IPS-18c (cell line): ENCODE results near the gene TRMT61B.

Experiments
- H3K4me3 ChIP-seq: 2 replicates; pipeline ENCODE4 v1.7.0; 2013; ENCODE audit warnings: low read depth, mild to moderate bottlenecking, low read length, moderate library complexity; ENCODE audit not compliant: insufficient read depth
- H3K9me3 ChIP-seq: one replicate; pipeline ENCODE4 v1.6.1; 2013; ENCODE audit warnings: mild to moderate bottlenecking, low read length, moderate library complexity; ENCODE audit not compliant: control insufficient read depth, insufficient read depth

Gene TRMT61B

GRCh38 chr2:28880193-28880592 is 10.1 kb upstream of the TRMT61B start:
- H3K9me3 ChIP-seq: no peaks in the 10 kb centered on the region
- H3K4me3 ChIP-seq: no peak overlapping the region

- Histone ChIP-seq H3K4me3 (no peak overlapping the region), H3K9me3 (no peaks in the 10 kb centered on the region)
Observed at GRCh38 chr2:28871620-28872019, 1.5 kb upstream of the TRMT61B start.

GRCh38 chr2:28869494-28870145 is 489 bp downstream of the TRMT61B start:
- H3K9me3 ChIP-seq: no peaks in the 10 kb centered on the region
- peak overlapping the region; percentile 96 for H3K4me3 ChIP-seq

- H3K4me3 ChIP-seq: peak overlapping the region; percentile 21; the same call in 1 of the 2 replicates
- no peaks in the 10 kb centered on the region for H3K9me3 ChIP-seq
Observed at GRCh38 chr2:28868611-28869010, 1.5 kb downstream of the TRMT61B start.

- no peak overlapping the region for H3K4me3 ChIP-seq
- no peaks in the 10 kb centered on the region for H3K9me3 ChIP-seq
Observed at GRCh38 chr2:28855977-28856376, 14.1 kb downstream of the TRMT61B start.

GRCh38 chr2:28855193-28855592 is 14.9 kb downstream of the TRMT61B start:
- Histone ChIP-seq H3K9me3 (no peaks in the 10 kb centered on the region), H3K4me3 (no peak overlapping the region)

- Histone ChIP-seq H3K4me3 (no peak overlapping the region), H3K9me3 (no peaks in the 10 kb centered on the region)
Observed at GRCh38 chr2:28842042-28842441, 28.1 kb downstream of the TRMT61B start.

- Histone ChIP-seq H3K9me3 (no peaks in the 10 kb centered on the region), H3K4me3 (no peak overlapping the region)
Observed at GRCh38 chr2:28838971-28839370, 31.1 kb downstream of the TRMT61B start.

- Histone ChIP-seq H3K9me3 (no peaks in the 10 kb centered on the region), H3K4me3 (no peak overlapping the region)
Observed at GRCh38 chr2:28835781-28836180, 34.3 kb downstream of the TRMT61B start.

- H3K9me3 ChIP-seq: no peaks in the 10 kb centered on the region
- H3K4me3 ChIP-seq: no peak overlapping the region
Observed at GRCh38 chr2:28833740-28834470, 36.2 kb downstream of the TRMT61B start.

GRCh38 chr2:28828382-28828781 is 41.7 kb downstream of the TRMT61B start:
- H3K4me3 ChIP-seq: no peak overlapping the region
- no peaks in the 10 kb centered on the region for H3K9me3 ChIP-seq

GRCh38 chr2:28824870-28825269 is 45.2 kb downstream of the TRMT61B start:
- H3K9me3 ChIP-seq: no peaks in the 10 kb centered on the region

GRCh38 chr2:28824207-28824606 is 45.9 kb downstream of the TRMT61B start:
- Histone ChIP-seq H3K9me3 (no peaks in the 10 kb centered on the region), H3K4me3 (no peak overlapping the region)

More at GRCh38 chr2:28824870-28825269, 45.2 kb downstream of the TRMT61B start:
- H3K4me3 ChIP-seq: no peak overlapping the region

GRCh38 chr2:28822036-28822435 is 48.1 kb downstream of the TRMT61B start:
- H3K9me3 ChIP-seq: no peaks in the 10 kb centered on the region
- H3K4me3 ChIP-seq: no peak overlapping the region

- H3K9me3 ChIP-seq: no peaks in the 10 kb centered on the region
- H3K4me3 ChIP-seq: no peak overlapping the region
Observed at GRCh38 chr2:28821295-28821958, 48.7 kb downstream of the TRMT61B start.

- H3K4me3 ChIP-seq: no peak overlapping the region
- no peaks in the 10 kb centered on the region for H3K9me3 ChIP-seq
Observed at GRCh38 chr2:28818053-28818452, 52.1 kb downstream of the TRMT61B start.

GRCh38 chr2:28810384-28811285 is 59.5 kb downstream of the TRMT61B start, which contains the start of gene SPDYA:
Gene SPDYA, plus strand, starts transcription at chr2:28810834. Its CDS starts 5,181 bp downstream, at chr2:28816015.
- peak within 1 kb of the TSS; percentile 39 for H3K4me3 ChIP-seq
- H3K9me3 ChIP-seq: no peaks in the 10 kb centered on the region
